NCI-H345 treated with DMSO at 0.1 percent for 48 hours (cell line): Measurements from ENCODE around the gene CACNA1C.

Experiments
- DNase-seq: peaks from one replicate; lab custom pipeline; 2025; ENCODE audit not compliant: unreplicated experiment; lab: John Stamatoyannopoulos, UW

The CACNA1C gene

GRCh38 chr12:2606186-2606910 is 553.6 kb downstream of the CACNA1C start:
- no peak for DNase-seq

DNA sequence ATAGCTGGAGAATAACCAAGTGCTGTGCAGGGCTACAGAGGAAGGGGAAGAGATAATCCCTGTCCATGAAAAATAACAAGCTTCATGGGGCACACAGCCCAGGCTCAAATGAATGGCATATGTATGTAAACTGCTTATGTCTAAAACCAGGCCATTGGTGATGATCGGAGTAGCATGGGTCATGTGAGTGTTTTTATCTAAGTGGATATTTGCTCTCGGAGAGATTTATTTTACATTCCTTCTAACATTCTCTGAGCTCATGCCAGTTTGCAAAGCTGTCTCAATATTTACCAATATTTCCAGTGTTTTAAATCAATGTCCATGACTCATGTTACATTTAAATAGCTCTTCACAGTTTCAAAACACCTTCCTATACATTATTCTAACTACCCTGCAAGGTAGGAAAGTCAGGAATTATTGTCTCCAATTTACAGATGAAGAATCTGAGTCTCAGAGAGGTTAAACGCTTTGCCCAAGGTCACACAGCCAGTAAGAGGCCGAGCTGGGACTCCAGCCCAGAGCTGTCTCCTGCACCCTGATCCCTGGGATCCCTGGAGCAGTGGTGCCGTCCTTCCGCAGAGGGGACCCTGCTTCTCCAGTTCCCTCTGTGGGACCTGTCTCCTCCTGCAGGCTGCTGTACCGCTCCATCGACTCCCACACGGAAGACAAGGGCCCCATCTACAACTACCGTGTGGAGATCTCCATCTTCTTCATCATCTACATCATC is 555.3 kb downstream of the CACNA1C start:
- no peak for DNase-seq

- DNase-seq = no peak
Measured at GRCh38 chr12:2608608-2608945, 555.8 kb downstream of the CACNA1C start.

- no peak for DNase-seq
Measured at GRCh38 chr12:2609020-2609419, 556.2 kb downstream of the CACNA1C start.

- no peak for DNase-seq
Measured at GRCh38 chr12:2610358-2610757, 557.6 kb downstream of the CACNA1C start.

- DNase-seq = no peak
Measured at GRCh38 chr12:2613326-2614073, 560.7 kb downstream of the CACNA1C start.

GRCh38 chr12:2614341-2614740 is 561.6 kb downstream of the CACNA1C start:
- no peak for DNase-seq

GRCh38 chr12:2615665-2616402 is 563.0 kb downstream of the CACNA1C start:
- DNase-seq = no peak

DNA sequence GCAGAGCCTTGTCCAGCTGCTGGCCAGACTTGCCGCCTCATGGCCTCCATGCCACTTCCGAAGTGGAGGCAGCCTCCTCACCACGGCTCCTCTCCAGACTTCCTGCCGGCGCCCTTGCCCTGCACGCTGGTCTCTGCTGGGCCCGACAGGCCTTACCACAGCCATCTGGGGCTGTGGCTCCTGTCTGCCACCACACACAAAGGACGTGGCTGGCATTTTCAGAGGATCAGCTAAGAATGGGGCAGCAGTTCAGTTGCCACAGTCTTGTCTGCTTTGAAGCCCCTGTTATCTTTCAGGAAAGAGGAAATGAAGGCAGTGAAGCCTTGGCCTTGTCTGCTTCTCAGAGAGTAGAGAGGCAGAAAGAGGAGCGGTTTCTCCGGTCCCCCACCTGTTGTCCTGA is 564.0 kb downstream of the CACNA1C start:
- DNase-seq = no peak

DNA sequence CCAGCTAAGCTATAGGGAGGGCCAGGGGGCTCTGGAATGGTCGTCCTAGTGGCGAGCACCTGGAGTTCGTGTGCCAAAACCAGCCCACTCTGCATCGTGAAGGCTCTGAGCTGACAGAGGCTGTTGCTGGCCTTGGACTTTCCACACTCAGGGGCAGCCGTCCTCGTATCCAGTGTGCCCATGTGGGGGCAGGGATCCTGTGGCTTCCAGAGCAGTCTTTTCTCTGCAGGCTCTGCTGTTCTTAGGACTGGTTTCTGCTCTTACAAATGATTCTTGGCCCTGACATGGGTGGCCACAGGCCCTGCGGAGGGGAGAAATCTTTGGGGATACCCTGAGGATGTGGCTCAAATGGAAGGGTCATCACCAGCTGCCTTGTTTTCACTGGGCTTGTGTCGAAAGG is 564.6 kb downstream of the CACNA1C start:
- no peak for DNase-seq

GRCh38 chr12:2618291-2618995 is 565.7 kb downstream of the CACNA1C start:
- no peak for DNase-seq

DNA sequence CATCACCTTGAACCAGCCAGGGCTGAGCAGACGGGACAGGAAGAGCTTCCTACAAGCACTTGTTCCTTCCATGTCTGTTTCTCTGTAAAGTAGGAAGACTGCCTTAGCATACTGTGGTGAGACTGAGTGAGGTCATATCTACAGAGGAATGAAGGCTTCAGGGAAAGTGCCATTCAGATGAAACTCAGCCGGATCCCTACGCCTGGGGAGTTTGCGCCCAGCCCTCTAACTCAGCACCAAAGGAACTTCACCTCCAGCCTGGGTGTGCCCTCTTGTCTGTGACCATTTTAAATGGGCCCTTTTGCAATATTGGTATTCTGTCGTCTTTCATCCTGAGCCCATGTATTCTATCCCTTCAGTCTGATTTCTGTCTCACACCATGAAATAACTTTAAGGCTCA is 566.3 kb downstream of the CACNA1C start:
- DNase-seq = no peak

- no peak for DNase-seq
Measured at GRCh38 chr12:2622460-2622859, 569.7 kb downstream of the CACNA1C start.

- no peak for DNase-seq
Measured at GRCh38 chr12:2623472-2623871, 570.7 kb downstream of the CACNA1C start.

DNA sequence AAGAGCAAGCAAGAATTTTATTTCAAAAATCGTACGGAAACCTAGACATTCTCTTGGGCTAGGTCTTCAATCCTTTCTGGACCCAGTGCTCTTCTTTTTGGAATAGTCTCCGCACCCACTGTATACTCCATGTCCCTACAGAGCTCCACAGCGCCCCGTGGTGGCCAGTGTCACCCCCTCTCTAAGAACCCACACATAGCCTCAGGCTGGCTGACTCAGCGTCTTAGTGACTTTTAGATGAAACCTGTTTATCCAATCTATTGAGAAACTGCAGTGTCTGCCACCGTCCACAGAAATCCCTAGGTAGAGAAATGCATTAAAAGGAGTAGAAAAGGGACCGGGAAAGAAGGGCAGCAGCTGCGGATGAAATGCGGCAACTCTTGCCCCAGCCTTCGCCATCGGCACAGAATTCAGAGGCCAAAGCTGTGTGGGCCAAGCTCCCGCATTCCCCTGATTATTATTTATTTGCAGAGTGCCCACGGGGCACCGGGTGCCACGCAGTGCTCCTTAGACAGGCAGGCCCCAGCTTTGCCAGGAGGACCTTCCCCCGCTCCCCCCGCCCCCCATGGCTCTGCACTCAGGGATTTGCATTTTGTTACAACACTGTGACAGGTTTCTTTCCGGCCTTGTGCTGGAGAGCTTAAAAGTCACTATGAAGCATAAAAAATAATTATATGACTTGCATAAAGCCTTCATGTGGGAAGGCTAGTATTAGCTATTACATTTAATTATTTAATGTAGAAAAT is 571.9 kb downstream of the CACNA1C start:
- no peak for DNase-seq

DNA sequence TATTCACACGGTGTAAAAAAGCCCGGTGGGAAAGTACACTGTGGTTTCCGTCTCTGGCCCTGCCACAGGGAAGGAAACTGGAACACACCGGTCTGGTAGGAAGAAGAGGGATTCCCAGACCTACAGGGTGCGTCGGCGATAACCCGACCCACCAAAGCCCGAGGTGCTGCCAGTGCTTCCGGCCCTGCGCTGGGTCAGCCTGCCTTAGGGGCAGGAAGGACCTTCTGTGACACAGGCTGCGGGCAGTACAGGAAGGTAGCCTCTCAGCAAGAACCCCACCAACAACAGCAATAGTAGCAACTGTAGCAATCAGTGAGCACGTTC is 572.5 kb downstream of the CACNA1C start:
- no peak for DNase-seq

DNA sequence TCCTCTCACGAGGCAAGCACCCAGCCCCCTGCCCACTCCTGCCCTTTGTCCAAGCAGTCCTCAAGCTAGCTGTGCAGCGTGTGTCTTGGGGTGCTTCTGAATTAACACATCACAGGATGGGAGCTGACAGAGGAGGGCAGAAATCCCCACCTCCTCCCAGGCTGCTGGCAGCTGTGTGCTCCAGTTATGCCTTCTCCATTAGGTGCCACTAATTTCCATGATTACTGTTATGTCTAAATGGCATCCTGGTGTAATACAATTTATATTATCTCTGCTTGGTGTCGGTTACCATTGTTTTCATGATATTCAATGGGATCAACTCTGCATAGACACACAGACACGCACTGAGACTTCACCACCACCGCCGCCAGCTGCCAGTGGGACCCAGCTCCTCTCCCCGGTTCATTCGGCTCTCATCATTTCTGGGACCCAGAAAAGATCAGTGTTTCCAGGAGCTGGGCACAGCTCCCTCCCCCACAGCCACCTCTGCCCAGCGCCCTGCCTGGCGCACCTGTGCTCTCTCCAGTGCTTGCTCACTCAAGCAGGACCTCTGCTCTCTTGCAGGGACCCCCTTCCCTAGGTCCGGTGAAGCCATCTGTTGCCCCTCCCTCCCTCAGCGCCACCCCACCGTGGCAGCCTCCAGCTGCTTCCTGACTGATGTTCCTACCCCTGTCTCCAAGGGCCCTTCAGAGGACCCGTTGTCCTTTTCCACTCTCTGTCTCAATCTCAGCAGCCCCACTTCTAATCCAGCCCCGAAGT is 574.5 kb downstream of the CACNA1C start:
- no peak for DNase-seq

- DNase-seq = no peak
Measured at GRCh38 chr12:2627835-2628191, 575.0 kb downstream of the CACNA1C start.

GRCh38 chr12:2628401-2628800 is 575.6 kb downstream of the CACNA1C start:
- DNase-seq = no peak

- no peak for DNase-seq
Measured at GRCh38 chr12:2629051-2629450, 576.3 kb downstream of the CACNA1C start.
